GM18526 (cell line): ENCODE data around the gene GRM5.

Experiments
- POLR2A ChIP-seq: IDR thresholded peaks from 3 replicates; pipeline ENCODE4 v1.6.1; 2011; ENCODE audit not compliant: insufficient read length; ENCODE audit errors: extremely low read depth

GRM5 gene

DNA sequence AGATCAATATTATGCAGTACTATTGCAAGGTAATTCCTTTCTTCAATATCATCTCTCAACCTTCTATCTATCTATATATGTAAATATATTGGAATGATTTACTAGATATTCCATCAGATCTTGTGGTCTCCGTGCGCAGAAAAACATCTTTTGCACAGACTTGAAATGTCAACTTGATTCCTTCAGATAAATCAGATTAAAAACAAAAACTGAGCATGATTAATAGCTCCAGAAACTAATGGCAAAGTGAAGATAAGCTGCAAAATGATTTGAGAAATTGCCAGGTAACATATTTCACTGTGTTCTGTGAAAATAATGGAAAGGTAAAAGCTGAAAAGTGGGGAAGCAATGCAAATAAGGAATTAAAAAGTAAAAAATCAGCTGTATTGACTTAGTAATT, 528.2 kb downstream of the GRM5 start:
- TF ChIP-seq POLR2A, result no peak

DNA sequence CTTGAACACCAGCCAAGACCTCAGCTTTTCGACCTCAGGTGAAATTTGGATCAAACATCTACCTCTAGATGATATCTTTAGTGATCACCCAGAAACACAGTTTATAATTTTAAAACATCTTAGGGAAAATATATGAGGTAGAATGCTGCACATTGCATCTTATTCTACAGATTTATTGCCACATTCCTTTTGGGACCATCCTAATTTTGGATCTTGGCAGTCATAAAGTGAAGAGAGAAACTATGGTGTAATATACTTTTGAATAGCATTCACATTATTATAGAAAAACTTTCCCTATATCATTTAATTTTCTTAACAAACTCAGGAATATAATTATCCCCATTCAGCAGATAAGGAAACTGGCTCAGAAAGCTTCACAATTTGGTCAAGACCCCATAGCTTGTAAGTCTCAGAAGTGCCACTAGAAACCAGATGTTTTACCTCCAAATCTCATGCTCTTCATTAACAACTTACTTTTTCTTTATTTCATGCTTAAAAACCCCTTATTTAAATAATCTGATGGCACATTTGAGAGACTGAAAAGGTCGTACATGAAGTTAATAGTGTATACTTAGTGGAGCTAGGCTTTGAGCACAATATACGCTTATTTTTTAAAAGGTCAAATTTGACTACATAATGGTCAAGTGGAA, 529.0 kb downstream of the GRM5 start:
- no peak for TF ChIP-seq POLR2A

DNA sequence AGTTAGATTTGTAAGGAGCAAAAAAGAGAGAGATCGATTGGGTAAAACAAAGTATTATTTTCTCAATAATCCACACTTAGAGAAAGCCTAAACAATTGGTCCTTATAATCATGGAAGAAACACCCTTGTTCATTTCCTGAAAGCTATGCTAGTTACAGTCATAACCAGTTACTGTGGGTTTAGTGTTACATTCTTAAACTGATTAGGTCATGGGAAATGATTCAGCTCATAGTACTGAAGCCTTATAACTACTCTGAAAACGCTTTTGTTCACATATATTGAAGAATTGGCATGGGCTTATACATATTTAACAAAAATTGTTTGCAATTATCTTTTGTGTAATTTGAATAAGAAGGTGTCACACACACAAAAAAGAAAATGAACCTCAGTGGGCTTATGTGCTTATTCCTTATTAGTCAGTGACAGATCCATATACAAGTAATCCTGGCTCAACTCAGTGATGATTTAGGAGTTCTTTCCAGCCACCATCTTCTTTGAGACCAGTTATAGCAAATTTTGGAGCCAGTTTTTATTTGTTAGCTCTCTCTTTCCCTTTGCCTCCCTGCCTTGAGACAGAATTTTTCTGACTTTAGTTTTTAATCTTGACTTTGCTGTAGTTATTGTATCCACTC, 529.8 kb downstream of the GRM5 start:
- no peak for TF ChIP-seq POLR2A

DNA sequence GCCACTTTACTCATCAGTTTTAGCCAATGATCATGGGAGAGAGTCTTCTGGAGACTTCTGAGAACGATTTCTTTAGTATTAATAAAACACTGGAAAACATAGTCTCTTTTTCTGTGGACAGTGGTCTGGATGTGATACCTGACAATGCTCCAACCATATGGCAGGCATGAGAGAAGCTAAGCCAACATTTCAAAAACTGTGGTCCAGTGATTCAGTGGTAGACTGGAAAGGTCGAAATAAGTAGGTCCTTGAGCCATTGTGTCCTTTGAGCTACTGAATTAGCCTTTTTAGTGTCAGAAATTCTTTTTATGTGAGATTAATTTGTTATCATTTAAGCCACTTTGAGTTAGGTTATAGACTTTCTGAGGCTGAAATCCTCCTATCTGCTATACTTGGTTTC, 530.5 kb downstream of the GRM5 start:
- no peak for TF ChIP-seq POLR2A

DNA sequence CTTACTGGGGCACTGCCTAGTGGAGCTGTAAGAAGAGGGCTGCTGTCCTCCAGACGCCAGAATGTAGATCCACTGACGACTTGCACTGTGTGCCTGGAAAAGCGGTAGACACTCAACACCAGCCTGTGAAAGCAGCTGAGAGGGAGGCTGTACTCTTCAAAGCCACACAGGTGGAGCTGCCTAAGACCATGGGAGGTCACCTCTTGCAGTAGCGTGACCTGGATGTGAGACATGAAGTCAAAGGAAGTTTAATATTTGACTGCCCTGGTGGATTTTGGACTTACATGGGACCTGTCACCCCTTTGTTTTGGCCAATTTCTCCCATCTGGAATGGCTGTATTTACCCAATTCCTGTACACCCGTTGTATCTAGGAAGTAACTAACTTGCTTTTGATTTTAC, 531.6 kb downstream of the GRM5 start:
- no peak for TF ChIP-seq POLR2A

DNA sequence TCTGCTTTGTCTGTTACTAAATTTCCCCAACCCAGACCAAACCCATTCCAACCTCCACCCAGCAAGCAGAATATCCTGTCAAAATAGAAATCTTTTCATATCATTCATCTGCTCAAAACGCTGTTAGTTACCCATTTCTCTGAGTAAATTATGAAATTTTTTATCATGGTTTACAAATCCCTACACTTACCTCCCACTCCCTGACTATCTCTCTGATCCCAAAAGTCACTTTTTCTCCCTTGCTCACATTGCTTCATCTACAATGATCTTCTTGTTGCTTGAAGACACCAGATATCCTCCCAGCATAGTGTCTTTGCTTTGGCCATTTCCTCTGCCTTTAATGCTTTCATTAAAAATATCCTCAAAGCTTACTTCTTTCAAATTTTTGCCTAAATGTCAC, 532.8 kb downstream of the GRM5 start:
- no peak for TF ChIP-seq POLR2A

DNA sequence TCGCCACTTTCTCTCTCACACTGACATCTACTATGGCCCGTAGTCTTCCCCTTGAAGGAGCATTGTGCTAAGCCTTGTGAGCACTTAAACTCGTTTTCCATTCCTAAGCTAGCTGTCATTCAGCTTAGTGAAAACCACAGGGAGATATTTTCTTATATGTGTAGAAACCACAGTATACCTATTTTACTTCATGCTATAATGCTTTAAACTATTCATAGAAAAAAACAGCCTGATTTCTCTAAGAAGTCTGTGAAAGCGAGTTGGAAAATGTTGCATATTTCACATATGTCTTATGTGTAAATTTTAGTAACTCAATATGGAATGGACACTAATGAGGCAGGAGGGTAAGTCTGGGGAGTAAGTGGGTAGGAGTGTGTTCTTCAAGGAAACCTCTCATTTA, 534.0 kb downstream of the GRM5 start:
- no peak for TF ChIP-seq POLR2A

DNA sequence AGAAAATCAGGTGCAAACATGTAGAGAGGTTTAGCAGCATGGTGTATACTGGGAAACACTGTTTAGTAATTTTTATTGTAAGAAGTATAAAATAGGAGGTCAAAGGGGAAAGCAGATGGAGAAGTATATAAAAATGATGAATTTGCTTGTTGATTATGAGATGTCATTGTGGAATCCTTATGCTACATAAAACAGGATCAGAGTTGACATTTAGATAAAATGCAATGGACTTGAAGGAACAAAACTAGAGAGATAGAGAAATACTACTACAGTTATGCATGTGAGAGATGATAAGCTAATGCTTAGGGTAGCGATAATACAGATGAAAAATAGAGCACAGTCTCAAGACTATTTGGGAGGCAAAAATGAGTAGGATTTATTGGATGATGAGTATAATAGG, 536.4 kb downstream of the GRM5 start:
- TF ChIP-seq POLR2A, result no peak

DNA sequence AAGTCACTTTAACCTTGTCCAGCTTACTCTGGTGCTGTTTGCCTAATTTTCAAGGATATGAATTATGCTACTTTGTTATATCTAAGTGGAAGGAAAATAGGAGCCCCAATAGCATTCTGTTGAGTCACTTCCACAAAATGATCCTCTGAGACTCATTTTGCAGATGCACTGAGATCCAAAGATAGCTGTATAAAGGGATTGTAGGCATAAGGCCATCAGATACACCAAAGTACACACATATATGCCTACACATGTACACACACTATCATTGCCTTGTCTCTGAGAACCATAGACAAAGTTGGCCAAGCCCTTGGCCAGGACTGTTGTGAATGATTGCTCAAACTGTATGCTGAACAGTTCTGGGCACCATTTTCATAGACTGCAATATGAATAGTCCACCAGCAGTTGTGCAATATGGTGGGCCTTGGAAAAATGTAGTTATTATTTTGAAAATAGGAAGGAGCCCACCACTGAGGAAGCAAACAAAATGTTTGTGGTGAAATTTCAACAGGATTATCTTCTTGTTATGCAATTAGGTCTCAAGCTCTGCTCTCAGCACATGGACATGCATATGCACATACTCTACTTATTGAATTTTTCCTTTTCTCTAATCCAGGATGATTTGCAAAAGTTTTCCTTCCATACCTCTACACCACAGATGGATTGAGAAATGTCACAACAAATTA, 542.3 kb downstream of the GRM5 start:
- no peak for TF ChIP-seq POLR2A

DNA sequence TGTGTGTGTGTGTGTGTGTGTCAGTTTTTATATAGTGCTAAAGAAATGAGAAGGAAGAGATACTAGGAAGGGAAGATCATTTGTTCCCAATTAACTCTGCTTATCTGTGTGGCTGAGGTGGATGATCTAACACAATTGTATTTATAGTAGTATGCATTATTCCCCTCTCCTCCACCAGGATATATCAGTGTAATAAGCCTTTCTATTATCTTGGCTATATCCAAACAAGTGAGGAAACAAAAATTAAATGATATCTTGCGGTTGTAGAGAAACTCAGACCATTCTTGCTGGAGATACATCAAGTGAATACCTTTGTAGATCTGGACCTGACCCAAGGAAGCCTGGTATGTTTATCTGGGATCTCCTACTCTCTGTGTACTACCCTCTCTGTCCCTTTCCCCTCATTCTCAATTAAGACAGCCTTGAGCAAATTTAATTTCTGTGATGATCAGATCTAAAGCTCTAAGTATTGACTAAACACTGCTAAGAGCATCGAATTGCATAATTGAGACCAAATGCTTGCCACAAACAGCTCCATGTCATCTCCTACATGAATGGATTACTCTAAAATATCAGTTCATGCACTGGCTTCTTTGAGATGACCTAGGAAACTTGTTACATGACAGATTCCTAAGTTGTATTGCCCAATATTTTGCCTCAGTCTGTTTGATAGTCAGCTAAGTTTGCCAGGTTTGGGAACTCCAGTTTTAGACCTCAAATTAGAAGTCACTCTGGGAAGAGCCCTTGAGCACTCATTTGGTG, 543.0 kb downstream of the GRM5 start:
- TF ChIP-seq POLR2A, result no peak

DNA sequence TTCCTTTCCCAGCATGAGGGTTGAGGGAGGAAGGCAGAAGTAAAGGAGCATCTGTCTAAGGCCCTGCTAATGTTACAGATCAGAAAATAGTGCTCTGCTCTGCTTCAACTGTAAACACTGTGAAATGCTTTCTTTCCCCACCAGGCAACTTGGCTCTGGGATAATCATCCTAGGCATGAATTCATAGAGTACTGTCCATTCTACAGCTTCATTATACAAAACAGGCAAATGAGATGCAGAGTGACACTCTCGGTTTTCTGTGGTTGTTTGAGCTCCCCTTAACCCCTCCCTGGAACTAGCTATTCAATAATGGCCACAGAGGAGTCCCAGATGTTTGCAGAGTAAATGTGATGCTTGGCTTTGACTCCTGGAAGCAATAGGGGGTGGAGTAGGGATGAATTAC, 544.0 kb downstream of the GRM5 start:
- no peak for TF ChIP-seq POLR2A

DNA sequence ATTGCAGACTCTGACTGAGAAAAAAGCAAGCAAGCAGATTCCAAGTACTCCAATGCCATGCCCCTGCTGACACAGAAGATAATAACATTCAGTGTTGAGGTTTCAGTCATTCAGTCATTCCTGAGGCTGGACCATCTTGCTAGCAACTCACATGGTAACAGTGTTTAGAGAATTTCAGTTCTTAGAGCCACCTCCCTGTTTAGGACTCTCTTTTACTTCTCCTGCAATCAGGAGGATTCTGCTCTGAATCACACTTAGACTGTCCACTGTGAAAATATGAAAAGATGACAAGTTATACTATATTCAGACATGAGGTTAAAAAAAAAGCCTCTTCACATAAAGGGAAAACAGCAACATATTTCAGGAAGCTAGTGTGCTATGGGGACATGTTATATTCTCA, 544.4 kb downstream of the GRM5 start:
- no peak for TF ChIP-seq POLR2A

DNA sequence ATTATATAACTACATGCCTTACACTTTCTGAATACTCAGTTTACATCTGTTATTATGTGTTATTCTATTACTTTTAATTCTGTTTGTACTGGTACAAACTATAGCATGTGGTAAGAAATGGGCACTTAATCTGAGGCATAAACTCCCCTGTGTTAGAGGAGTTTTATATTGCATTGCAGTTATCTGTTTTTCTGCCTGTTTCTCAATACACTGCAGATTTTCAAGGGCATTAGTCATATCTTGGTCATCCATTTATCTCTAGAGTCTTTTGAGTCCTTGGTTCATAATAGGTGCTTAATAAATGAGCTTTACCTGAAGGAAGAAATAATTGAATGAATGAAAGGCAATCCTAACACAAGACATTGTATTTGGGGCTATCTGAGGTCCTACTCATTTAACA, 545.4 kb downstream of the GRM5 start:
- no peak for TF ChIP-seq POLR2A

DNA sequence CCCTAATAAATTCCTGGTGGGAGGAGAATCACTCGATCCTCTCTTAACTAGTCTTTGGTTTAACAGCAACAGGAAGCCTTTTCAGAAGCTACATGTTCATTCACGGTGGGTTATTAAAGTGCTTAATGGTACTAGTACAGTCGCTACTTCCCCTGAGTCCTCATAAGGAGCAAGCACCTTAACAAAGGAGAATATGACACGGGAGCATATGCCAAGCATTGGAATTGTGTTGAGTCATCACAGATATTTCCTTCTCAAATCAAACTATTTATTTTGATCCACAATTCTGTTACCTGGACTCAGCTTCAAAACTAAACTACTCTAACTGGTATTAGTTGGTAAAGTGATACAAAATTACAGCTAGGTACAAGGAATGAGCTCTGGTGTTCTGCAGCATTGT, 550.8 kb downstream of the GRM5 start:
- TF ChIP-seq POLR2A, result no peak

DNA sequence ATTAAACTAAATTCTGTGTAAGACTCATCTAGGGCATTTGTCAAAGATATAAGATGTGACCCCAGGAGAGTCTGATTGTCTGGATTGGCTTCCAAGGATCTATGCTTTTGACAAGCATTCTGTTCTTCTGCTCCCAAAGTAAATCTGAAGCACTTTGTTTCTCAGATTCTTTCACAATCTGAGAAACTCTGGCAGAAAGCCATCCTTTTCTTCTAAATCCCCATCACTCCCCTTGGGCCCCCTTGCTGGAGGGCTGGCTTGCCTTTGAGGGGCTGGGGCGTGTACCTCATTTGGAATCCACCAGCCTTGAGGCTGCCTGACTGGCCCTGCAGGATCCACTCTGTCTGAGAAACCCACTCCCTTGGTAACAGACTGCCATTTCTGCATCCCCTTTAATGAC, 554.8 kb downstream of the GRM5 start:
- no peak for TF ChIP-seq POLR2A
